Tibial nerve (tissue), 4 donors: ENCODE data around the gene TNS2. TPM values are rescaled to one million over a fixed set of nuclear protein-coding genes. Genes with fewer than 3 reads are reported as not detected.

ENCODE experiments used
- DNase-seq, 2 donors: peaks; one replicate each; pipeline ENCODE4 v3.0.0-alpha.2; 2019; ENCODE audit warnings: low spot score in 2 of 2
- H3K27ac ChIP-seq, 4 donors: fragments of 200-600 bp; sonication (generic) in 3 of 4; one replicate each; pipeline ENCODE4 v1.5.1; 2017 to 2019; ENCODE audit warnings: mild to moderate bottlenecking in 1 of 4
- H3K27me3 ChIP-seq, 2 donors: fragments of 200-600 bp; sonication (generic) in 1 of 2; one replicate each; pipeline versions ENCODE4 v1.5.1 to v1.6.0; 2017 to 2019
- H3K36me3 ChIP-seq, 3 donors: fragments of 200-600 bp; sonication (generic); one replicate each; pipeline ENCODE4 v1.5.1; 2018 to 2019
- H3K4me1 ChIP-seq, 4 donors: fragments of 200-600 bp; sonication (generic) in 3 of 4; one replicate each; pipeline ENCODE4 v1.5.1; 2017 to 2019
- H3K4me3 ChIP-seq, 4 donors: fragments of 200-600 bp; sonication (generic) in 3 of 4; one replicate each; pipeline ENCODE4 v1.5.1; 2017 to 2019; ENCODE audit warnings: mild to moderate bottlenecking in 1 of 4, moderate library complexity in 1 of 4
- H3K9me3 ChIP-seq, 4 donors: fragments of 200-600 bp; sonication (generic) in 3 of 4; one replicate each; pipeline ENCODE4 v1.5.1; 2017 to 2019
- CTCF ChIP-seq, 5 experiments: fragments of 200-600 bp in 3 of 5; fragments of 450-650 bp in 2 of 5; sonication (generic) in 3 of 5; IDR thresholded peaks; one replicate each; pipeline ENCODE4 v1.5.1; 2016 to 2019; ENCODE audit warnings: antibody characterized with exemption in 5 of 5, mild to moderate bottlenecking in 3 of 5, moderate library complexity in 2 of 5
- EP300 ChIP-seq, 2 donors: sonication (generic); formaldehyde crosslinking; IDR thresholded peaks; one replicate each; pipeline ENCODE4 v1.6.1; 2017; ENCODE audit warnings: antibody characterized with exemption in 2 of 2, mild to moderate bottlenecking in 1 of 2
- POLR2A ChIP-seq, 2 donors: fragments of 450-650 bp; IDR thresholded peaks; one replicate each; pipeline ENCODE4 v1.6.1; 2017; ENCODE audit warnings: antibody characterized with exemption in 2 of 2, mild to moderate bottlenecking in 2 of 2, moderate library complexity in 2 of 2
- WGBS, 2 donors: methylation state at CpG; one replicate each; pipeline ENCODE4 v1.1.5; 2018; 5-methylcytosine and 5-hydroxymethylcytosine counted together
- total RNA-seq, 4 donors: library from RNA; depleted of rRNA; stranded (reverse); fragments of >200 nt; gene quantifications; one replicate each; pipeline ENCODE4 v1.1.0, GENCODE V29; 2016

The TNS2 gene
- total RNA-seq, 4 donors from 2014 or later = 411 to 653 (median 546) TPM

GRCh38 chr12:53034459-53034858, 15.4 kb upstream of the TNS2 start:
- Histone ChIP-seq H3K4me3 (no peak overlapping the region), H3K9me3 (no peaks in the 10 kb centered on the region), H3K27me3 (no peaks in the 10 kb centered on the region), H3K4me1 (peaks cover 0 to 24% (median 2%) of the 10 kb centered on the region in 4 donors), H3K36me3 (peaks cover 6 to 89% (median 48%) of the 10 kb centered on the region in 3 donors), H3K27ac (peak overlapping the region in 1 of 4 donors; percentile 13)
- no peak for TF ChIP-seq CTCF (IDR thresholded peaks at IDR 0.05)
- no peak for TF ChIP-seq EP300 (IDR thresholded peaks at IDR 0.05)
- no peak for TF ChIP-seq POLR2A (IDR thresholded peaks at IDR 0.05)
- no peak for DNase-seq
- 77 to 79% methylated on average over 8 of the region's 8 CpGs for WGBS, 2 donors

DNA sequence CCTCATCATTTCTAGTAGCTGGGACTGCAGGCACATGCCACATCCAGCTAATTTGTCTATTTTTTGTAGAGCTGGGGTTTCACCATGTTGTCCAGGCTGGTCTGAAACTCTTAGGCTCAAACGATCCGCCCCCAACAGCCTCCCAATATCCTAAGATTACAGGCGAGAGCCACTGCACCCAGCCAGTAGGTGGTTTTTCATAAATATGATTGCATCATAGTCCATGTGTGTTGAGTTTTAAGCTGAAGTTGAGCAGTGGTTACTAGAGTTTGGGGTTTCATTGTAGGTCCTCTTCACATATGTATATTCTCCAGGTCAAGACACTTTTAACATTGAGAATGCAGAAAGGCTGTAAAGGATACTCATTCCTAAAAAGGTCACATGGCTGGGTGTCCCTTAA, 13.1 kb upstream of the TNS2 start:
- DNase-seq = no peak
- Histone ChIP-seq H3K27ac (peak overlapping the region in 1 of 4 donors; percentile 10), H3K4me1 (peaks cover 0 to 28% (median 2%) of the 10 kb centered on the region in 4 donors), H3K4me3 (no peak overlapping the region), H3K27me3 (no peaks in the 10 kb centered on the region), H3K36me3 (peaks cover 6 to 79% (median 36%) of the 10 kb centered on the region in 3 donors), H3K9me3 (no peaks in the 10 kb centered on the region)
- 91 to 96% methylated on average over 3 of the region's 3 CpGs for WGBS, 2 donors
- TF ChIP-seq CTCF (IDR thresholded peaks at IDR 0.05) = no peak
- no peak for TF ChIP-seq EP300 (IDR thresholded peaks at IDR 0.05)
- no peak for TF ChIP-seq POLR2A (IDR thresholded peaks at IDR 0.05)

- Histone ChIP-seq H3K4me3 (no peak overlapping the region), H3K4me1 (peaks cover 0 to 47% (median 24%) of the 10 kb centered on the region in 4 donors), H3K9me3 (no peaks in the 10 kb centered on the region), H3K36me3 (peaks cover 4 to 52% (median 20%) of the 10 kb centered on the region in 3 donors), H3K27ac (peak overlapping the region in 2 of 4 donors; percentile 86 to 89), H3K27me3 (no peaks in the 10 kb centered on the region)
- no peak for DNase-seq
- WGBS, 2 donors = 77 to 82% methylated on average over 4 of the region's 4 CpGs
- TF ChIP-seq POLR2A (IDR thresholded peaks at IDR 0.05) (no peak), EP300 (IDR thresholded peaks at IDR 0.05) (no peak), CTCF (IDR thresholded peaks at IDR 0.05) (no peak)
Measured at GRCh38 chr12:53039851-53040250, 10.0 kb upstream of the TNS2 start.

DNA sequence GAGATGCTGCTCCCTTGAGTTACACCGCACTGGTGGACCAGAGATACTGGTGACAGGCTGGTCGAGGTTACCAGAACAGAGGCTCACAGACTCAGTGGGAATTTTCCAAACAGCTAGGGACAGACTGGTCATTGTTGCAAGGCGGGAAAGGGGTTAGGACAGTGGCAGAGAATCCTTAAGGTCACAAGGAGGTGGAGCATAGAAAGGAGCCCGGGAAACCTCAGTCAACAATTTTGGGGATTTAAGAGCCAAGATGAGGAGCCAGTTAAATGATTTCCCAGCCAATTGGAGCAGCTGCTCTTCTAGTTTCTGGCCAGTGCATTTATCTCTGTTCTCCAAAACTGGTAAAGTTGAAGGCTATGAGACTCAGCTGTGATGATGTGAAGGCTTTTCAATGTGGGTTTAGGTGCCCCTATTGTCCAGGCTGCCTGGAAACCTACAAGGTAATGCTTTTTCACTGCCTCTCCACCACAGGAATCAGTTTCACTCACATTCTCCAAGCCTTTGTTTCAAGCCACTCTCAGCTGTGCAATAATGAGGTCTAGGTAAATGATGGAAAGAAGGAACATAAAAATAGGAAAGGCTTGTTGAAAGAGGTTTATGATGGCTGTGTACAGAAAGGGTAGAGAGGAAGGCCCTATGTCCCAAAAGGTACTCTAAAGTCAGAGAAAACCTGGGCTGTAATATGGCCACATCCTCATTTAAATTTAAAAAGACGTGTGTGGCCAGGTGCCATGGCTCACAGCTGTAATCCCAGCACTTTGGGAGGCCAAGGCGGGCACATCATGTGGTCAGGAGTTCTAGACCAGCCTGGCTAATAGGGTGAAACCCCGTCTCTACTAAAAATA, 7.0 kb upstream of the TNS2 start:
- H3K27ac ChIP-seq = peak overlapping the region in 3 of 4 donors; percentile 50 to 99 (median 95)
- H3K36me3 ChIP-seq = peaks cover 0 to 22% (median 0%) of the 10 kb centered on the region in 3 donors
- H3K9me3 ChIP-seq = no peaks in the 10 kb centered on the region
- DNase-seq = peak in 1 of 2 donors; percentile 5
- H3K27me3 ChIP-seq = no peaks in the 10 kb centered on the region
- H3K4me3 ChIP-seq = no peak overlapping the region
- H3K4me1 ChIP-seq = peaks cover 0 to 60% (median 37%) of the 10 kb centered on the region in 4 donors
- TF ChIP-seq CTCF (IDR thresholded peaks at IDR 0.05) (no peak), POLR2A (IDR thresholded peaks at IDR 0.05) (no peak), EP300 (IDR thresholded peaks at IDR 0.05) (no peak)
- 53 to 63% methylated on average over 7 of the region's 7 CpGs for WGBS, 2 donors

DNA sequence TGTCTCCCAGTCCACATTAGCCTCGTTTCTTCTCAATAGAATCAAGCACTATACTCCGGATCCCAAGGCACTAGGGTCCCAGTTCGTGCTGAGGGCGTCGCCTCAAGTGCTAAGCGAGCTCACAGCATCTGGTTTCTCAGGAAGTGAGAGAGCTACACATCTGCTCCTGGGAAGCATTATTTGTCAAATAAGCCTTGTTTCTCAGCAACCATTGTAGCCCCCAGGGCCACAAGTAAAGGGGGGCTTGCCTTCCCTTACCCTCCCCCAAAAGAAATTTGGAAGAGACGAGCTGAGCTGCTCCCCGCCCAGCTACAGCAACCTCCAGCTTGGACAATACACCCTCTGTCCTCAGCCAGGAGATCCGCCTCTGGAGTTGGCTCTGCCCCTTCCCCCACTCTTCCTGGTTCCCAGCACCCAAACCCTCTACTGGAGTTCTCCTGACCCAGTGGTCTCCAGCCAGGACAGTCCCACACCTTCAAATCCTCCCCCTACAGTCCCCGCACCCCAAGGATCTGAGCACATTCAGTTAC, 5.7 kb upstream of the TNS2 start:
- H3K4me1 ChIP-seq = peaks cover 0 to 60% (median 47%) of the 10 kb centered on the region in 4 donors
- TF ChIP-seq EP300 (IDR thresholded peaks at IDR 0.05) (peak; percentile 43 to 63), CTCF (IDR thresholded peaks at IDR 0.05) (no peak), POLR2A (IDR thresholded peaks at IDR 0.05) (peak in 1 of 2 donors; percentile 37)
- no peaks in the 10 kb centered on the region for H3K9me3 ChIP-seq
- peak overlapping the region; percentile 95 to 99 (median 98) for H3K27ac ChIP-seq
- WGBS, 2 donors = 23 to 38% methylated on average over 10 of the region's 10 CpGs
- peak overlapping the region; percentile 14 to 89 (median 16) for H3K4me3 ChIP-seq
- peak in 1 of 2 donors; percentile 41 for DNase-seq
- peaks cover 0 to 12% (median 0%) of the 10 kb centered on the region in 3 donors for H3K36me3 ChIP-seq
- no peaks in the 10 kb centered on the region for H3K27me3 ChIP-seq
